ENCODE measurements around the gene CFAP57.
A peak's percentile ranks its signal among the peaks of the same experiment; 100 is the strongest.

The CFAP57 gene

GRCh38 chr1:43272161-43272560 is 100.0 kb downstream of the CFAP57 start:
- Histone ChIP-seq H2AFZ (ENCODE audit: low read depth, low read length) (no peak overlapping the region), H3K4me2 (ENCODE audit: insufficient read depth, low read length) (no peak overlapping the region), H3K79me2 (ENCODE audit: insufficient read depth, low read length) (no peaks in the 10 kb centered on the region), H3K4me3 (ENCODE audit: low read depth in 1 of 2, low read length in 2 of 2) (no peak overlapping the region), H4K20me1 (ENCODE audit: insufficient read depth, low read length) (no peaks in the 10 kb centered on the region), H3K4me1 (ENCODE audit: insufficient read depth, low read length) (peaks cover 13% of the 10 kb centered on the region), H3K36me3 (ENCODE audit: insufficient read depth, low read length) (no peaks in the 10 kb centered on the region), H3K27me3 (ENCODE audit: insufficient read depth, low read length, poor library complexity) (no peaks in the 10 kb centered on the region), H3K9me3 (ENCODE audit: insufficient read depth, low read length, severe bottlenecking) (peaks cover 8% of the 10 kb centered on the region), H3K27ac (ENCODE audit: low read length) (no peak overlapping the region), H3K9ac (ENCODE audit: low read depth, low read length) (no peak overlapping the region)
- DNase-seq = no peak
- TF ChIP-seq CTCF (IDR thresholded peaks at IDR 0.05; ENCODE audit: borderline replicate concordance, extremely low read depth, low read length, poor library complexity, severe bottlenecking) (no peak), EZH2 (IDR thresholded peaks at IDR 0.05; ENCODE audit: borderline replicate concordance, low read depth, low read length, severe bottlenecking) (no peak)
- no peak for ATAC-seq (ENCODE audit: insufficient read depth, low read depth)

- DNase-seq = no peak
- ATAC-seq (ENCODE audit: insufficient read depth, low read depth) = no peak
- Histone ChIP-seq H3K4me2 (ENCODE audit: insufficient read depth, low read length) (no peak overlapping the region), H3K4me1 (ENCODE audit: insufficient read depth, low read length) (peaks cover 13% of the 10 kb centered on the region), H2AFZ (ENCODE audit: low read depth, low read length) (no peak overlapping the region), H3K4me3 (ENCODE audit: low read depth in 1 of 2, low read length in 2 of 2) (no peak overlapping the region), H3K9ac (ENCODE audit: low read depth, low read length) (no peak overlapping the region), H4K20me1 (ENCODE audit: insufficient read depth, low read length) (no peaks in the 10 kb centered on the region), H3K27me3 (ENCODE audit: insufficient read depth, low read length, poor library complexity) (no peaks in the 10 kb centered on the region), H3K36me3 (ENCODE audit: insufficient read depth, low read length) (no peaks in the 10 kb centered on the region), H3K79me2 (ENCODE audit: insufficient read depth, low read length) (no peaks in the 10 kb centered on the region), H3K27ac (ENCODE audit: low read length) (no peak overlapping the region), H3K9me3 (ENCODE audit: insufficient read depth, low read length, severe bottlenecking) (peaks cover 8% of the 10 kb centered on the region)
- TF ChIP-seq EZH2 (IDR thresholded peaks at IDR 0.05; ENCODE audit: borderline replicate concordance, low read depth, low read length, severe bottlenecking) (no peak), CTCF (IDR thresholded peaks at IDR 0.05; ENCODE audit: borderline replicate concordance, extremely low read depth, low read length, poor library complexity, severe bottlenecking) (no peak)
Measured at GRCh38 chr1:43272576-43273571, 100.7 kb downstream of the CFAP57 start.

GRCh38 chr1:43273708-43274107 is 101.6 kb downstream of the CFAP57 start:
- peaks cover 8% of the 10 kb centered on the region for H3K9me3 ChIP-seq (ENCODE audit: insufficient read depth, low read length, severe bottlenecking)
- peak overlapping the region; percentile 73 for H2AFZ ChIP-seq (ENCODE audit: low read depth, low read length)
- H3K27me3 ChIP-seq (ENCODE audit: insufficient read depth, low read length, poor library complexity) = no peaks in the 10 kb centered on the region
- peak overlapping the region in 1 of 2 experiments; percentile 23; a peak in 2 of 4 replicates for H3K4me3 ChIP-seq (ENCODE audit: low read depth in 1 of 2, low read length in 2 of 2)
- H4K20me1 ChIP-seq (ENCODE audit: insufficient read depth, low read length) = no peaks in the 10 kb centered on the region
- no peak overlapping the region for H3K4me2 ChIP-seq (ENCODE audit: insufficient read depth, low read length)
- no peak for ATAC-seq (ENCODE audit: insufficient read depth, low read depth)
- no peaks in the 10 kb centered on the region for H3K79me2 ChIP-seq (ENCODE audit: insufficient read depth, low read length)
- no peaks in the 10 kb centered on the region for H3K36me3 ChIP-seq (ENCODE audit: insufficient read depth, low read length)
- no peak overlapping the region for H3K9ac ChIP-seq (ENCODE audit: low read depth, low read length)
- peak overlapping the region; percentile 74 for H3K27ac ChIP-seq (ENCODE audit: low read length)
- TF ChIP-seq CTCF (IDR thresholded peaks at IDR 0.05; ENCODE audit: borderline replicate concordance, extremely low read depth, low read length, poor library complexity, severe bottlenecking) = no peak
- no peak for TF ChIP-seq EZH2 (IDR thresholded peaks at IDR 0.05; ENCODE audit: borderline replicate concordance, low read depth, low read length, severe bottlenecking)
- peaks cover 13% of the 10 kb centered on the region for H3K4me1 ChIP-seq (ENCODE audit: insufficient read depth, low read length)
- DNase-seq = no peak
